PC-3 (cell line): ENCODE results near the gene MED14. TPM values are rescaled to one million over a fixed set of nuclear protein-coding genes. Genes with fewer than 3 reads are reported as not detected.

Experiments
- ATAC-seq: fragments of 200-7000 bp; cut with Tn5 transposase; 2 replicates; pipeline ENCODE4 v1.9.1; 2020; ENCODE audit warnings: mild to moderate bottlenecking, moderate library complexity
- BruUV-seq: library from RNA; stranded (reverse); fragments of 400-500 nt; replicated peaks from 2 replicates; lab custom pipeline; 2021; lab: Mats Ljungman, UMichigan
- CTCF ChIA-PET: fragments of 300-600 bp; sonication (Branson Sonifier 250); formaldehyde crosslinking; loops from one replicate; lab custom pipeline; 2022; ENCODE audit warnings: antibody characterized with exemption; lab: Charles Lee
- POLR2A ChIA-PET: fragments of 300-600 bp; sonication (Branson Sonifier 250); formaldehyde crosslinking; loops from one replicate; lab custom pipeline; 2022; ENCODE audit warnings: antibody characterized with exemption; ENCODE audit not compliant: unreplicated experiment; lab: Charles Lee
- DNase-seq: peaks from one replicate; pipeline ENCODE4 v3.0.0-alpha.2; 2015
- H2AFZ ChIP-seq: fragments of 300-600 bp; sonication (generic); 2 replicates; pipeline ENCODE4 v1.6.0; 2016; ENCODE audit warnings: antibody characterized with exemption, low read length
- H3F3A ChIP-seq: fragments of 300-600 bp; sonication (generic); one replicate; pipeline ENCODE4 v1.6.0; 2017; ENCODE audit warnings: antibody characterized with exemption, low read length, control low read depth, mild to moderate bottlenecking; ENCODE audit not compliant: unreplicated experiment
- H3K27ac ChIP-seq: fragments of 300-600 bp; sonication (generic); 2 replicates; pipeline ENCODE4 v1.5.1; 2016; ENCODE audit warnings: mild to moderate bottlenecking, low read length
- H3K27me3 ChIP-seq: fragments of 300-600 bp; sonication (generic); 2 replicates; pipeline ENCODE4 v1.6.1; 2016; ENCODE audit warnings: low read length, mixed read lengths
- H3K36me3 ChIP-seq: fragments of 300-600 bp; sonication (generic); 2 replicates; pipeline ENCODE4 v1.6.1; 2016; ENCODE audit warnings: low read depth, mixed run types, low read length, mixed read lengths
- H3K4me1 ChIP-seq: fragments of 300-600 bp; sonication (generic); 2 replicates; pipeline ENCODE4 v1.5.1; 2016; ENCODE audit warnings: low read length; ENCODE audit not compliant: insufficient read depth
- H3K4me2 ChIP-seq: fragments of 300-600 bp; sonication (generic); 2 replicates; pipeline ENCODE4 v1.6.0; 2016; ENCODE audit warnings: low read length
- H3K4me3 ChIP-seq: fragments of 300-600 bp; sonication (generic); 2 replicates; pipeline ENCODE4 v1.5.1; 2016; ENCODE audit warnings: mild to moderate bottlenecking, low read length, mixed read lengths
- H3K79me2 ChIP-seq: fragments of 300-600 bp; sonication (generic); 2 replicates; pipeline ENCODE4 v1.6.1; 2017; ENCODE audit warnings: low read length, mixed read lengths
- H3K9ac ChIP-seq: fragments of 300-600 bp; sonication (generic); 2 replicates; pipeline ENCODE4 v1.6.0; 2016; ENCODE audit warnings: mild to moderate bottlenecking, low read length
- H3K9me2 ChIP-seq: fragments of 300-600 bp; sonication (generic); replicated peaks from 2 replicates; pipeline ENCODE4 v1.6.1; 2016; ENCODE audit warnings: mixed run types, low read length, mixed read lengths
- H3K9me3 ChIP-seq: fragments of 300-600 bp; sonication (generic); 2 replicates; pipeline ENCODE4 v1.6.1; 2016; ENCODE audit warnings: low read length, mixed read lengths
- H4K20me1 ChIP-seq: fragments of 300-600 bp; sonication (generic); 2 replicates; pipeline ENCODE4 v1.6.1; 2016; ENCODE audit warnings: low read length, mixed read lengths
- EZH2 ChIP-seq: fragments of 300-600 bp; sonication (generic); IDR thresholded peaks from one replicate; pipeline ENCODE4 v1.6.1; 2017; ENCODE audit warnings: antibody characterized with exemption, mild to moderate bottlenecking, low read length; ENCODE audit not compliant: unreplicated experiment
- EZH2phosphoT487 ChIP-seq: fragments of 300-600 bp; sonication (generic); IDR thresholded peaks from 2 replicates; pipeline ENCODE4 v1.6.1; 2018; ENCODE audit warnings: mild to moderate bottlenecking, antibody characterized with exemption, low read length, borderline replicate concordance
- intact Hi-C: fragments of 100-400 bp; cut with micrococcal nuclease; formaldehyde crosslinking; loops from 2 replicates; pipeline ENCODE4 v1.9.0; 2023
- total RNA-seq: library from RNA; depleted of rRNA; stranded (reverse); fragments of >200 nt; gene quantifications from 2 replicates; pipeline ENCODE4 v1.2.3, GENCODE V29; 2014
- TF ChIP-seq, protein P1 (sequence below): fragments of 300-600 bp; sonication (generic); conservative IDR thresholded peaks from 2 replicates; pipeline ENCODE4 v1.5.1; 2017; ENCODE audit warnings: antibody characterized with exemption, low read depth, mild to moderate bottlenecking, low read length

MED14 gene
- total RNA-seq, 1 experiment from 2014 or later: 44.7 TPM

DNA sequence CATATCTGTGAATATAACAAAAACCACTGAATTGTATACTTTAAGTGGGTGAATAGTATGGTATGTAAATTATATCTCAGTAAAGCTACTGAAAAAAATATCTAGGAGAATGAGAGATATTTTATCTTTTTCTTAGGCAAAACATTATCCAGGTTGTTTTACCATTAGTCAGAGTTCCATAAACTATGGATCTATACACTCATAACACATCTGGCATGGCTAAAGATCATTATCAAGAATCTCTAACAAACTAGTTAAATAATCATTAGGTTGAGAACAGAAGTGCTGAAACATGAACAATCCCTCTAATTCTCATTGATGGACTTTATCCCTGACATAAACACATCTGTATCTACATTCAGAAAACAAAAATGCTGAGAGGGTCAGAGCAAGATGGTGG is 15.6 kb downstream of the MED14 start:
- ChIA-PET POLR2A (no interaction called here), CTCF (interaction anchor here (0.7 kb wide), 1 partner anchor 33 kb away, joined by 4 read pairs; no protein-coding TSS in a partner anchor)
- Histone ChIP-seq H3K27me3 (no peaks in the 10 kb centered on the region), H3K9me3 (no peaks in the 10 kb centered on the region), H3K4me1 (peaks cover 27% of the 10 kb centered on the region), H3K4me2 (peak overlapping the region; percentile 61), H2AFZ (no peak overlapping the region), H3F3A (no peaks in the 10 kb centered on the region), H3K9ac (no peak overlapping the region; the same call in 1 of the 2 replicates), H3K36me3 (peaks cover 21% of the 10 kb centered on the region), H3K9me2 (no peaks in the 10 kb centered on the region), H3K79me2 (peaks cover 83% of the 10 kb centered on the region), H3K4me3 (peak overlapping the region; percentile 19; the same call in 1 of the 2 replicates), H3K27ac (peak overlapping the region; percentile 84), H4K20me1 (no peaks in the 10 kb centered on the region)
- intact Hi-C loops: loop anchor here (1.0 to 5.0 kb wide), 2 partner anchors 53 to 73 kb away; no protein-coding TSS in a partner anchor
- BruUV-seq: no TSS peak
- peak; percentile 20; the same call in 1 of the 2 replicates for ATAC-seq
- no peak for TF ChIP-seq EZH2
- TF ChIP-seq, protein P1, sequence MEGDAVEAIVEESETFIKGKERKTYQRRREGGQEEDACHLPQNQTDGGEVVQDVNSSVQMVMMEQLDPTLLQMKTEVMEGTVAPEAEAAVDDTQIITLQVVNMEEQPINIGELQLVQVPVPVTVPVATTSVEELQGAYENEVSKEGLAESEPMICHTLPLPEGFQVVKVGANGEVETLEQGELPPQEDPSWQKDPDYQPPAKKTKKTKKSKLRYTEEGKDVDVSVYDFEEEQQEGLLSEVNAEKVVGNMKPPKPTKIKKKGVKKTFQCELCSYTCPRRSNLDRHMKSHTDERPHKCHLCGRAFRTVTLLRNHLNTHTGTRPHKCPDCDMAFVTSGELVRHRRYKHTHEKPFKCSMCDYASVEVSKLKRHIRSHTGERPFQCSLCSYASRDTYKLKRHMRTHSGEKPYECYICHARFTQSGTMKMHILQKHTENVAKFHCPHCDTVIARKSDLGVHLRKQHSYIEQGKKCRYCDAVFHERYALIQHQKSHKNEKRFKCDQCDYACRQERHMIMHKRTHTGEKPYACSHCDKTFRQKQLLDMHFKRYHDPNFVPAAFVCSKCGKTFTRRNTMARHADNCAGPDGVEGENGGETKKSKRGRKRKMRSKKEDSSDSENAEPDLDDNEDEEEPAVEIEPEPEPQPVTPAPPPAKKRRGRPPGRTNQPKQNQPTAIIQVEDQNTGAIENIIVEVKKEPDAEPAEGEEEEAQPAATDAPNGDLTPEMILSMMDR: no peak
- no peak for TF ChIP-seq EZH2phosphoT487
- peak; percentile 18 for DNase-seq

DNA sequence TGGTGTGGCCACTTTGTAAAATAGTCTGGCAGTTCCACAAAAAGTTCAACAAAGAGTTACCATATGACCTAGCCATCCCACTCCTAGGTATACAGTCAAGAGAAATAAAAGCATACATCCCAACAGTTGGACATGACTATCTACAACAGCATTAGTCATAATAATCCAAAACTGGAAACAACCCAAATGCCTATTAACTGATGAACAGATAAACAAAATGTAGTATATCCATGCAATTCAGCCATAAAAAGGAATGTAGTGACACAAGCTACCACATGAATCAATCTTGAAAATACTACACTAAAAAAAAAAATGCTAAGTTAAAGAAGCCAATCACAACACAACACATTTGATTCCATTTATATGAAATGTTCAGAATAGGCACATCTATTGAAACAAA is 16.1 kb downstream of the MED14 start:
- Histone ChIP-seq H3K79me2 (peaks cover 84% of the 10 kb centered on the region), H3K9me2 (no peaks in the 10 kb centered on the region), H3F3A (no peaks in the 10 kb centered on the region), H4K20me1 (no peaks in the 10 kb centered on the region), H3K4me2 (peak overlapping the region; percentile 61), H3K9ac (no peak overlapping the region; the same call in 1 of the 2 replicates), H2AFZ (no peak overlapping the region), H3K27ac (peak overlapping the region; percentile 84), H3K4me1 (peaks cover 27% of the 10 kb centered on the region), H3K9me3 (no peaks in the 10 kb centered on the region), H3K27me3 (no peaks in the 10 kb centered on the region), H3K36me3 (peaks cover 24% of the 10 kb centered on the region), H3K4me3 (peak overlapping the region; percentile 19; the same call in 1 of the 2 replicates)
- ChIA-PET CTCF (interaction anchor here (0.7 kb wide), 1 partner anchor 33 kb away, joined by 4 read pairs; no protein-coding TSS in a partner anchor), POLR2A (no interaction called here)
- TF ChIP-seq, protein P1: no peak
- TF ChIP-seq EZH2phosphoT487 (no peak), EZH2 (no peak)
- BruUV-seq: no TSS peak
- intact Hi-C loops: loop anchor here (1.0 to 5.0 kb wide), 2 partner anchors 53 to 73 kb away; no protein-coding TSS in a partner anchor
- ATAC-seq (peak; percentile 81), DNase-seq (peak; percentile 90)

DNA sequence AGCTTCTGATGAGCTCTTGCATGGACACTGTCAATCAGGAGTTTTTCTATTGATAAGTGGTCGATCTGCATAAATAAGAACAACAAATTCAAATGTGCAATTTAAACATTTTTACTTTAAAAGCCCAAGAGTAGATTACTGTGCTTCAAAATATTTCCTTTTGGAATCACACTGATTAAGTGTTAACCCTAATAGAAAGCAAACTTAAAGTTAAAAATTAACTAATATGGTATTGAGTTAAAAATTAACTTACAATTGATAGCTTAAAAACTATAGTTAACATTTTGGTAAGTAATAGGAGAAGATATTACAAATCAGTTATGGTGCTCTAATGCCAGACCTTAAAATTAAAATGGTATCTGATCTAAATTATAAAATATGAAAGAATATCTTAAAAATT is 25.9 kb downstream of the MED14 start:
- intact Hi-C loops: no loop called here
- no peak overlapping the region for H2AFZ ChIP-seq
- H3K4me3 ChIP-seq: no peak overlapping the region
- H4K20me1 ChIP-seq: no peaks in the 10 kb centered on the region
- no peaks in the 10 kb centered on the region for H3K9me3 ChIP-seq
- no peak overlapping the region for H3K4me2 ChIP-seq
- ChIA-PET POLR2A (no interaction called here), CTCF (no interaction called here)
- H3K9ac ChIP-seq: no peak overlapping the region
- DNase-seq (no peak), ATAC-seq (no peak)
- no TSS peak for BruUV-seq
- H3K27me3 ChIP-seq: no peaks in the 10 kb centered on the region
- H3K4me1 ChIP-seq: no peaks in the 10 kb centered on the region
- H3K79me2 ChIP-seq: 0 out of 2 replicates have a peak, but pooled peaks cover under 1% of the 10 kb centered on the region
- TF ChIP-seq, protein P1: no peak
- H3K9me2 ChIP-seq: no peaks in the 10 kb centered on the region
- peaks cover 19% of the 10 kb centered on the region for H3K36me3 ChIP-seq
- H3F3A ChIP-seq: no peaks in the 10 kb centered on the region
- H3K27ac ChIP-seq: no peak overlapping the region
